ENCODE measurements around the gene ZBTB26.

Gene ZBTB26

DNA sequence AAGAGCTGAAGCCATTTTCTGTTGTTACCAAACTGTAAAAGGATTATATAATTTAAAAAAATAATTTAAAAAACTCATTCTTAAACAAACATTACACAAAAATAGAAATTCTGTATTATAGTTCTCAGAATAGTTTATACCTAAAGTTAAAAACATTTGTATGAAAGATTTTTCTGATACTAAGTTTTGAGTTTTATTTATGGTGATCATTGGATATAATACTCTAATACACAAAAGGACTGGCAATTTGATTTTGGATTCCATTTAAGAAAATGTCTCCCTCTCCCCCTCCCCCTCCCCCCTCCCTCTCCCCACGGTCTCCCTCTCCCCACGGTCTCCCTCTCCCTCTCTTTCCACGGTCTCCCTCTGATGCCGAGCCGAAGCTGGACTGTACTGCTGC, 65.2 kb downstream of the ZBTB26 start:
- TF ChIP-seq, protein P1, sequence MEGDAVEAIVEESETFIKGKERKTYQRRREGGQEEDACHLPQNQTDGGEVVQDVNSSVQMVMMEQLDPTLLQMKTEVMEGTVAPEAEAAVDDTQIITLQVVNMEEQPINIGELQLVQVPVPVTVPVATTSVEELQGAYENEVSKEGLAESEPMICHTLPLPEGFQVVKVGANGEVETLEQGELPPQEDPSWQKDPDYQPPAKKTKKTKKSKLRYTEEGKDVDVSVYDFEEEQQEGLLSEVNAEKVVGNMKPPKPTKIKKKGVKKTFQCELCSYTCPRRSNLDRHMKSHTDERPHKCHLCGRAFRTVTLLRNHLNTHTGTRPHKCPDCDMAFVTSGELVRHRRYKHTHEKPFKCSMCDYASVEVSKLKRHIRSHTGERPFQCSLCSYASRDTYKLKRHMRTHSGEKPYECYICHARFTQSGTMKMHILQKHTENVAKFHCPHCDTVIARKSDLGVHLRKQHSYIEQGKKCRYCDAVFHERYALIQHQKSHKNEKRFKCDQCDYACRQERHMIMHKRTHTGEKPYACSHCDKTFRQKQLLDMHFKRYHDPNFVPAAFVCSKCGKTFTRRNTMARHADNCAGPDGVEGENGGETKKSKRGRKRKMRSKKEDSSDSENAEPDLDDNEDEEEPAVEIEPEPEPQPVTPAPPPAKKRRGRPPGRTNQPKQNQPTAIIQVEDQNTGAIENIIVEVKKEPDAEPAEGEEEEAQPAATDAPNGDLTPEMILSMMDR (IDR thresholded peaks at IDR 0.05; ENCODE audit: low read depth, low read length): no peak
- no peak for DNase-seq (ENCODE audit: extremely low read depth, low read depth)
